Measurements from ENCODE around the gene HNRNPUL1.

HNRNPUL1 gene

DNA sequence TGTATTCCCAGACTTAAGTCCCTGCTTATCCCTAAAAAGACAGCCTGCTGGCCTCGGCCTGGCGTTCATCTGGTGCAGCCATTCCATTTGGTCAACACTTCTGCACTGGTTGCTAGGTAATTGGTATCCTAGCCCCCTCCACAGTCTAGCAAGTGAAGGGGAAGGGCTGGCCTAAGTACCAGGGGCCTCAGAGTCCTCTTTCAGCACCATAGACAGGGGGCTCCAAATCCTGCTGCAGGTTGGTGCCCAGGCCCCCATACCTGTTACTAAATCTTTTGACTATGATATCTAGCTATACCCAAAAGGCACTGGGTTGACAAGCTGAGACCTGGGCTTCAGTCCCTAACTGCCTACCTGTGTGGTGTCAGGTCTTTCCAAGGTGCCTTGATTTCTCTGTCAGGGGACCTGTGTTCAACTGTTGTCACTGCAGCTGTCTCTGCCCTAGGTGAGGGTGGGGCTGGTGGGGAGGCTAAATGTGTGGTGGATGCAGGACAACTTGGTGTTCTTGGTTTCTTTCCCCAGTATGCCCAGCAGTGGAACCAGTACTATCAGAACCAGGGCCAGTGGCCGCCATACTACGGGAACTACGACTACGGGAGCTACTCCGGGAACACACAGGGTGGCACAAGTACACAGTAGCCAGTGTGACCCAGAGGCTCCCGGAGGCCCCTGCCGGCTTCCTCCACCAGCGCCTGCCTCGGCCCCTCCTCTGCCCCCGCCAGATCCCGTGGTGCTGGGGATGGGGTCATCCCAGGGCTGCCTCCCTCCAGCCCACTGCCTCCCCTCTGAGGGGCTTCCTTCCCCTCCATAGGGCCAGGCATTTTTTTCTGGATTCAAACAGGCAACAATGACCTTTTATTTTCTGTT is 42.0 kb downstream of the HNRNPUL1 start:
- Histone ChIP-seq H4K20me1 (peaks cover 72% of the 10 kb centered on the region), H3K27ac (peak overlapping the region; percentile 83), H3K27me3 (no peaks in the 10 kb centered on the region), H3K9me3 (no peaks in the 10 kb centered on the region), H3K4me2 (peak overlapping the region; percentile 97), H3K9ac (peak overlapping the region; percentile 73), H3K4me3 (peak overlapping the region; percentile 18; the same call in 1 of the 2 replicates), H3K36me3 (peaks cover 62% of the 10 kb centered on the region), H3K4me1 (peaks cover 93% of the 10 kb centered on the region)
- no peak for TF ChIP-seq Cebpa-rat (IDR thresholded peaks at IDR 0.05)

DNA sequence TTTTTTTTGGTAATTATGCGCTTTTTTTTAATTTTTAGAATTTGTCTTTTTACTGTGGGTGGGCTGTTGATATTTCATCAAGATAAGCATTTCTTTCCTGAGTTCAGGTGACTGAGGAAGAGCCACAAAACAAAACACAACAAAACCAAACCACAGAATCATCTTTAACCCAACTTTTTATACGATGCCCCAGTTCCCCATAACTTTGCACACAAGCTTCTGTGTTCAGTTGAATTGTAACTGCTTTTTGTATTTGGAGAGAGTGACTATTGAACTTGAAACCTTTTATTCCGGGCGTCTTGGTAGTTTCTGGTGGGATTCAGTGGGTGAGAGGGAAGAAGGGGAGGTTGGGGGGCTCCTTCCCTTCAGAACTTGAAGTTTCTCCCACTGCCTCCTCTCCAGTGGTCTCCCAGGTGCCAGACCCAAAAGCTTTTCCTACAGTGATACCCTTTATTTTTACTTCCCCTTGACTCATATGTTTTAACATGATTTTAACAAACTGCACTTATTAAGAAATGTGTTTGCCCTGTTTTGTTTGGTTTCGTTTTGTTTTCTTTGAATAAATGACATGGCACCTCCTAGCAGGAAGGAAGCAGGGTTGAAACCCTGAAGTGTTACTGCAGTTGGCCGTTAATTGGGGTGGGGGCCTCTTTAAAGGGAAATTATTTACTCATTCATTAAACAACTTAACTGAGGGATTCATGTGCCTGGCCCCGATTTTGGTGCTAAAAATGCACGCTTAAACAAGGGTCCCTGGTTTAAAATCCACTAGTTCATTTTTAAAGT is 43.1 kb downstream of the HNRNPUL1 start:
- peak overlapping the region; percentile 18 for H3K4me3 ChIP-seq
- H3K36me3 ChIP-seq, result peaks cover 58% of the 10 kb centered on the region
- peak overlapping the region; percentile 73 for H3K9ac ChIP-seq
- no peaks in the 10 kb centered on the region for H3K9me3 ChIP-seq
- H3K4me1 ChIP-seq, result peaks cover 93% of the 10 kb centered on the region
- TF ChIP-seq Cebpa-rat (IDR thresholded peaks at IDR 0.05), result no peak
- H3K27ac ChIP-seq, result peak overlapping the region; percentile 83
- H3K4me2 ChIP-seq, result peak overlapping the region; percentile 97
- peaks cover 66% of the 10 kb centered on the region for H4K20me1 ChIP-seq
- no peaks in the 10 kb centered on the region for H3K27me3 ChIP-seq

DNA sequence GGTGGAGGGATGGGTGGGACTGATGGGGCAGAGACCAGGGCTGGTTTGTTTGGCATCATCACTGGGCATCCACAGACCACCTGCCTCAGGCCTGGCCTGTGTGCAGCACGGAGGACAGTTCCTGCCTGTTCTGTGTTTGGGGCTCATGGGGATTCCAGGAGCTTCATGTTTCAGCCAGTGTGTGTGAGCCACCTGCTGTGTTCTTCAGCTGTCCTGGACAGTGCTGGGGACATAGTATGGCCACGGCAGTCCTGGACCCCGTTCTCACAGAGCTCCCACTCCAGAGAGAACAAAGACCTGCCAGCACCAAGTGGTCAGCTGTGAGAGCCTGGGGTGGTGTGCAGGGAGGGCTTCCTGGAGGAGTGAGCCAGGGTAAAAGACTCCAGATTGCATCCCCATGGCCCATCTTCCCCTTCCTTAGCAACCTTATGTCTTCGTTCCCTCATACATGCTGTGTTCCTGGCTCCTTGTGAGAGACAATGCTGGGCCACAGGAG is 43.8 kb downstream of the HNRNPUL1 start:
- Histone ChIP-seq H3K27ac (peak overlapping the region; percentile 83), H3K9ac (peak overlapping the region; percentile 73), H3K4me1 (peaks cover 93% of the 10 kb centered on the region)

DNA sequence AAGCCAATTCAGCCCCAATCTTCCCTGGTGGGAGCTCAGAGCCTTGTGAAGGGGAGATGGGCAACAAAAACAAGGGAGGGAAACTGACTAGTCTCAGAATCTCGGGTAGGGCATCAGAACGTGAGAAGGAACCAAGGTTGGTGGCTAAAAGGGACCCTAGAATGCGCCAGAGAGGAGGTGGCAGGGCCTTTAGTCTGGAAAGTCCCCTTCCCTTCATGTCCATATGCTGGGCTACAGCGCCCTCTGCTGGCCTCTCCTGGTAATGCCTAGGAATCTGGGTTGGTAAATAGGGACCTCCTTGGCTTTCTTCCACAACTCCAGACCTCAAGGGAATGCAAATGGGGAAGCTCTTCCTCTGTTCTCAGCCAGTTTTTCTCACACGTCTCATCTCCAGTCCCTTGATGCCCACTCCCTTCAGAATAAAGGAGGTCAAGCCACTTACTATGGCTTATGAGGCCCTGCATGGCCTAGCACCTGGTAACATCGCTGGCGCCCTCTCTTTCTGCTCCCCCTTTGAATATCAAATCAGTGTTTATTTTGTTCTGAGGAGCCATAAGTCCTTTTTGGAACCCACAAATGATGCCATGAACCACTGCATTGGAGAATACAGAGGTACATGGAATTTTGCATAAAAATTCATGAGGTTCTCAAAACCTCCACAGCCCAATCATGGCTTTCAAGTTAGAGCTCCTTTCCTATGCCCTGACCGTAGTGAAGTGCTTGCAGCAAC is 44.4 kb downstream of the HNRNPUL1 start:
- H3K4me3 ChIP-seq, result peak overlapping the region; percentile 82; the same call in 1 of the 2 replicates
- H3K36me3 ChIP-seq, result peaks cover 61% of the 10 kb centered on the region

More for the DNA sequence above, 43.8 kb downstream of the HNRNPUL1 start:
- Histone ChIP-seq H4K20me1 (peaks cover 66% of the 10 kb centered on the region), H3K4me3 (peak overlapping the region; percentile 18; the same call in 1 of the 2 replicates), H3K36me3 (peaks cover 61% of the 10 kb centered on the region), H3K27me3 (no peaks in the 10 kb centered on the region), H3K9me3 (no peaks in the 10 kb centered on the region), H3K4me2 (peak overlapping the region; percentile 97)
- no peak for TF ChIP-seq Cebpa-rat (IDR thresholded peaks at IDR 0.05)

DNA sequence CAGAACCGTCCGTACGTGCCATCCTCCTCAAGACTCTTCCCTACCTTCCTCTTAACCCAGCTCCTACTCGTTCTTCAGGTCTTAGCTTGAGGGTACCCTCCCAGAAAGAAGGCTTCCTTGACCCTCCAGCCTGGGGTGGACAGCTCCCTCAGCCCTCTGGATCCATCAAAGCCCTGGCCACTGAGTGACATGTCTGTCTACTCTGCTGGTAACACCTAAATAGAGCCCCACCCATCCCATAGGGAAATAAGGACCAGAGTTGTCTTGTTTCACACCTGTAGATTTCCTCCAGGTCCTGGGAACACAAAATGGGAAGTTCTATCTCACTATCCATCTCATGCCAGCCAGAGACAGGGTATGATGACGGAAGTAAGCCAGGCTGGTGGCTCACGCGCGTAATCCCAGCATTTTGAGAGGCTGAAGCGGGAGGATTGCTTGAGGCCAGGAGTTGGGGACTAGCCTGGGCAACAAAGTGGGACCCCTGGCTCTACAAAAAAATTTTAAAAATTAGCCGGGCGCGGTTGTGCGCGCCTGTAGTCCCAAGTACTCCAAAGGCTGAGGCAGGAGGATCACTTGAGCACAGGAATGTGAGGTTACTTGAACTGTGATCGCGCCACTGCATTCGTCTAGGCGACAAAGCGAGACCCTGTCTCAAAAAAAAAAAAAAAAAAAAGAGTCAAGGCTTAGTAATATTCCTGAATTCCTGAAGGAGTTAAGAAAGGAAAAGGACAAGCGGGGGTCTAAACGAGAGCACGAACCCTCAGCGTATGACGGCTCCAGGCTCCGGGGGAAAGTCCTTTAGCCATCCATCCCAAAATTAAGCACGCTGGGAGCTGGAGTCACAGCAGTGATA is 45.2 kb downstream of the HNRNPUL1 start:
- H3K27ac ChIP-seq, result peak overlapping the region; percentile 97
- no peak for TF ChIP-seq Cebpa-rat (IDR thresholded peaks at IDR 0.05)
- H4K20me1 ChIP-seq, result peaks cover 66% of the 10 kb centered on the region
- peaks cover 61% of the 10 kb centered on the region for H3K36me3 ChIP-seq
- H3K9ac ChIP-seq, result peak overlapping the region; percentile 96
- H3K27me3 ChIP-seq, result no peaks in the 10 kb centered on the region
- peak overlapping the region; percentile 82 for H3K4me3 ChIP-seq
- H3K4me1 ChIP-seq, result peaks cover 84% of the 10 kb centered on the region
- H3K9me3 ChIP-seq, result no peaks in the 10 kb centered on the region
- peak overlapping the region; percentile 97 for H3K4me2 ChIP-seq

More for the DNA sequence above, 44.4 kb downstream of the HNRNPUL1 start:
- Histone ChIP-seq H3K4me1 (peaks cover 91% of the 10 kb centered on the region), H4K20me1 (peaks cover 66% of the 10 kb centered on the region), H3K9me3 (no peaks in the 10 kb centered on the region), H3K4me2 (peak overlapping the region; percentile 97), H3K9ac (peak overlapping the region; percentile 96), H3K27me3 (no peaks in the 10 kb centered on the region), H3K27ac (peak overlapping the region; percentile 97)
- TF ChIP-seq Cebpa-rat (IDR thresholded peaks at IDR 0.05), result no peak

DNA sequence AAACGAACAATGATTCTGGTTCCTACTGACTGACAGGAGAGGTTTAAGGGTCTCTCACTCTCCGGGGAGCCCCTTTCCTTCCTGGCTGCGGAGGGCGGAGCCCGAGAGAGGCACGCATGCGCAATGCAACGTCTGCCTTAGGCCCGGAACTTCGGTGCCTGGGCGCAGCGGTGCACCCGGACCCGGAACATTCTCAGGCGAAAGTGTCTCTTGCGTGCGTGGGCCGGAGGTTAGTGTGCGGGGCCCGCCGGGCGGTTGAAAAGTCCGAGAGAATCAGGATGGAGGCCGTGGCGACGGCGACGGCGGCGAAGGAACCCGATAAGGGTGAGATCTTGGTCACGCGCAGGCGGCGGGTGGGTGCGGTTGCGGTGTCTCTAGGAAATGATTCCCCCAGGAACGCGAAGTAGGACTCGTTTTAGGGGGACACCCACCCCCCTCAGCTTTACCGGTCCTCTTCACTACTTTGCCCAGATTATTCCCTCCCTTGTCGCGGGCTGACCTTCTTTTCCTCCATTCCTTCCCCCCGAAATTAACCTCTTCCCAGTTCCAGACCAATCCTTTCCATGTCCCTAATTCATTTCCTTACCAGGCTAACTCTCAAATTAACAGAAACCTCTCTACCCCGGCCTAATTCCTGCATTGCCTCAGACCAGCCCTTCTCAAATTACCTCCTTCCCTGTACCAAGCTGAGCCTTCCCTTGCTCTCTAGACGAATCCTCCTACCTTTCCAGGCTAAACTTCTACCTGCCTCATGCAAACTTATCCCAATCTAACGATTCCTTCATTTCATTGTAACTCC is 46.1 kb downstream of the HNRNPUL1 start, which contains the start of gene CCDC97:
Gene CCDC97 (plus strand): TSS at position 140 of the 799 bp plus-strand sequence. CDS start 139 bp downstream, at position 279.
- Histone ChIP-seq H3K4me1 (peaks cover 75% of the 10 kb centered on the region), H3K9ac (peak within 1 kb of the TSS; percentile 96), H3K9me3 (no peaks in the 10 kb centered on the region), H4K20me1 (peaks cover 65% of the 10 kb centered on the region), H3K4me3 (peak within 1 kb of the TSS; percentile 82), H3K27me3 (no peaks in the 10 kb centered on the region), H3K27ac (peak within 1 kb of the TSS; percentile 97), H3K4me2 (peak within 1 kb of the TSS; percentile 97), H3K36me3 (peaks cover 61% of the 10 kb centered on the region)
- no peak for TF ChIP-seq Cebpa-rat (IDR thresholded peaks at IDR 0.05)

DNA sequence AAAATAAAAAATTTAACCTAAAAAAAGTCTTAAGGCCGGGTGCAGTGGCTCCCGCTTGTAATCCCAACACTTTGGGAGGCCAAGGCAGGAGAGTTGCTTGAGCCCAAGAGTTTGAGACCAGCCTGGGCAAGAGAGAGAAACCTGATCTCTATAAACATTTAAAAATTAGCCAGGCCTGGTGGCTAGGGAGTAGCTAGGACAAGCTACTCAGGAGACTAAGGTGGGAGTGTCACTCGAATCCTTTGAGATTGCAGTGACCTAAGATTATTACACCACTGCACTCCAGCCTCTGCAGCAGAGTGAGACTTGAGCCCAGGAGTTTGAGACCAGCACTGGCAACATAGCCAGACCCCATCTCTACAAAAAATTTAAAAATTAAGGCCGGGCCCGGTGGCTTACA is 46.9 kb downstream of the HNRNPUL1 start:
- H3K4me3 ChIP-seq, result peak overlapping the region; percentile 82
- no peak for TF ChIP-seq Cebpa-rat (IDR thresholded peaks at IDR 0.05)
- H3K36me3 ChIP-seq, result peaks cover 61% of the 10 kb centered on the region
- peaks cover 64% of the 10 kb centered on the region for H4K20me1 ChIP-seq
- no peaks in the 10 kb centered on the region for H3K9me3 ChIP-seq
- H3K4me2 ChIP-seq, result peak overlapping the region; percentile 97
- H3K4me1 ChIP-seq, result peaks cover 67% of the 10 kb centered on the region
- H3K27me3 ChIP-seq, result no peaks in the 10 kb centered on the region
- peak overlapping the region; percentile 96 for H3K9ac ChIP-seq
- H3K27ac ChIP-seq, result peak overlapping the region; percentile 97

DNA sequence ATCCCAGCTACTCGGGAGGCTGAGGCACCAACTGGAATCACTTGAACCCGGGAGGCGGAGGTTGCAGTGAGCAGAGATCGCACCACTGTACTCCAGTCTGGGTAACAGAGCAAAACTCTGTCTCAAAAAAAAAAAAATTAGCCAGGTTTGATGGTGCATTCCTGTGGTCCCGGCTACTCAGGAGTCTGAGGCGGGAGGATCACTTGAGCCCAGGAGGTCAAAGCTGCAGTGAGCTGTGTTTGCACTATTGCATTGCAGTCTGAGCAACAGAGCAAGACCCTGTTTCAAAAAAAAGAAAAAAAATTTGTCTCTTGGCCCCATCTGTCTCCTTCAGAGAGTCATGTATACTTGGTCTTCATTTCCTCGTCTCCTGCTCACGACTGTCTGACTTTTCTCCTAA is 47.4 kb downstream of the HNRNPUL1 start:
- no peaks in the 10 kb centered on the region for H3K27me3 ChIP-seq
- peaks cover 61% of the 10 kb centered on the region for H3K4me1 ChIP-seq
- peaks cover 62% of the 10 kb centered on the region for H4K20me1 ChIP-seq
- peak overlapping the region; percentile 82; the same call in 1 of the 2 replicates for H3K4me3 ChIP-seq
- peaks cover 61% of the 10 kb centered on the region for H3K36me3 ChIP-seq
- H3K4me2 ChIP-seq, result peak overlapping the region; percentile 97
- no peak overlapping the region for H3K27ac ChIP-seq
- H3K9me3 ChIP-seq, result no peaks in the 10 kb centered on the region
- TF ChIP-seq Cebpa-rat (IDR thresholded peaks at IDR 0.05), result no peak
- peak overlapping the region; percentile 96; the same call in 1 of the 2 replicates for H3K9ac ChIP-seq
